HCT116 (cell line): Measurements from ENCODE around the gene SOBP. TPM values are rescaled to one million over a fixed set of nuclear protein-coding genes. Genes with fewer than 3 reads are reported as not detected.

Experiments
- ATAC-seq: fragments of 200-7000 bp; cut with Tn5 transposase; 2 replicates; pipeline ENCODE4 v1.9.1; 2020; ENCODE audit warnings: mild to moderate bottlenecking, moderate library complexity
- BruUV-seq: library from RNA; stranded (reverse); fragments of 400-500 nt; replicated peaks from 2 replicates; lab custom pipeline; 2021; lab: Mats Ljungman, UMichigan
- CTCF ChIA-PET: fragments of 300-600 bp; sonication (Branson Sonifier 250); formaldehyde crosslinking; loops from one replicate; lab custom pipeline; 2021; ENCODE audit warnings: antibody characterized with exemption; lab: Charles Lee
- POLR2A ChIA-PET: fragments of 300-600, 350-600 bp; sonication (Branson Sonifier 250); formaldehyde crosslinking; loops from one replicate; lab custom pipeline; 2021; ENCODE audit warnings: antibody characterized with exemption; lab: Charles Lee
- RAD21 ChIA-PET, 2 experiments: fragments of 300-600 bp; sonication (Branson Sonifier 250); formaldehyde crosslinking; loops; one replicate each; lab custom pipeline; 2023; ENCODE audit warnings: low total read pairs in 2 of 2; ENCODE audit not compliant: uncharacterized antibody in 2 of 2, unreplicated experiment in 2 of 2, low non-redundant PET in 1 of 2; lab: Charles Lee
- DNase-seq: peaks from one replicate; pipeline ENCODE4 v3.0.0-alpha.2; 2010; ENCODE audit warnings: low read depth, low spot score
- H2AFZ ChIP-seq: fragments of 200-600 bp; shearing (Covaris generic), sonication (generic); 2 replicates; pipeline ENCODE4 v1.6.1; 2017; ENCODE audit warnings: low read depth, mixed run types, mixed read lengths, antibody characterized with exemption, low read length; ENCODE audit not compliant: poor library complexity, severe bottlenecking
- H3K27ac ChIP-seq: 2 replicates; pipeline ENCODE4 v1.5.1; 2012; ENCODE audit warnings: low read depth, low read length
- H3K27me3 ChIP-seq: fragments of 200-600 bp; sonication (generic); 2 replicates; pipeline ENCODE4 v1.6.1; 2016; ENCODE audit warnings: mixed run types, low read length, mixed read lengths; ENCODE audit not compliant: insufficient read depth
- H3K36me3 ChIP-seq, 2 experiments: fragments of 200-500 bp in 1 of 2; fragments of 200-600 bp in 1 of 2; sonication (Bioruptor generic) in 1 of 2; sonication (generic) in 1 of 2; 2 replicates each; pipeline versions ENCODE4 v1.5.1 to v1.6.1; 2014 to 2016; ENCODE audit warnings: low read length in 2 of 2, inconsistent platforms in 1 of 2, mixed read lengths in 1 of 2, mixed run types in 1 of 2; ENCODE audit not compliant: insufficient read depth in 2 of 2, control insufficient read depth in 1 of 2
- H3K4me1 ChIP-seq, 2 experiments: fragments of 200-600 bp in 1 of 2; sonication (generic) in 1 of 2; 2 replicates each; pipeline versions ENCODE4 v1.5.1 to v1.6.1; 2012 to 2017; ENCODE audit warnings: low read length in 2 of 2, inconsistent platforms in 1 of 2, mild to moderate bottlenecking in 1 of 2, mixed read lengths in 1 of 2, mixed run types in 1 of 2, moderate library complexity in 1 of 2; ENCODE audit not compliant: insufficient read depth in 2 of 2, control insufficient read depth in 1 of 2
- H3K4me2 ChIP-seq: fragments of 200-600 bp; sonication (generic); 2 replicates; pipeline ENCODE4 v1.6.1; 2017; ENCODE audit warnings: mixed run types, low read length, mixed read lengths
- H3K4me3 ChIP-seq, 2 experiments: fragments of 200-600 bp in 1 of 2; sonication (generic) in 1 of 2; replicated peaks in 1 of 2; 2 replicates each; pipeline ENCODE4 v1.5.1; 2011 to 2016; ENCODE audit warnings: low read length in 2 of 2, control low read depth in 1 of 2, low read depth in 1 of 2, mild to moderate bottlenecking in 1 of 2, mixed read lengths in 1 of 2, mixed run types in 1 of 2
- H3K79me2 ChIP-seq: fragments of 200-600 bp; sonication (generic); 2 replicates; pipeline ENCODE4 v1.6.1; 2017; ENCODE audit warnings: mild to moderate bottlenecking, mixed run types, low read length, moderate library complexity, mixed read lengths; ENCODE audit not compliant: insufficient read depth
- H3K9ac ChIP-seq: fragments of 200-600 bp; sonication (generic); 2 replicates; pipeline ENCODE4 v1.6.1; 2016; ENCODE audit warnings: low read length, mixed read lengths
- H3K9me2 ChIP-seq: fragments of 200-600 bp; sonication (generic), shearing (Covaris generic); 2 replicates; pipeline ENCODE4 v1.6.1; 2017; ENCODE audit warnings: mixed run types, mild to moderate bottlenecking, moderate library complexity; ENCODE audit not compliant: insufficient read depth
- H3K9me3 ChIP-seq, 2 experiments: fragments of 200-500 bp in 1 of 2; fragments of 200-600 bp in 1 of 2; sonication (Bioruptor generic) in 1 of 2; sonication (generic) in 1 of 2; 2 replicates each; pipeline ENCODE4 v1.6.1; 2014 to 2017; ENCODE audit warnings: low read length in 2 of 2, mixed read lengths in 2 of 2, inconsistent platforms in 1 of 2, low read depth in 1 of 2, mild to moderate bottlenecking in 1 of 2, mixed run types in 1 of 2, moderate library complexity in 1 of 2; ENCODE audit not compliant: control insufficient read depth in 1 of 2, insufficient read depth in 1 of 2
- H4K20me1 ChIP-seq: fragments of 200-600 bp; sonication (generic), shearing (Covaris generic); 2 replicates; pipeline ENCODE4 v1.6.1; 2017; ENCODE audit warnings: mixed run types, mild to moderate bottlenecking, moderate library complexity; ENCODE audit not compliant: insufficient read depth
- ATF3 ChIP-seq: IDR thresholded peaks from 2 replicates; pipeline ENCODE4 v1.6.1; 2012
- CBX3 ChIP-seq: IDR thresholded peaks from 2 replicates; pipeline ENCODE4 v1.6.1; 2012; ENCODE audit warnings: low read depth
- CTCF ChIP-seq, 3 experiments: fragments of 200-600 bp in 1 of 3; sonication (generic) in 1 of 3; IDR thresholded peaks in 2 of 3; conservative IDR thresholded peaks in 1 of 3; 2 replicates each; pipeline ENCODE4 v1.5.1; 2012 to 2017; ENCODE audit warnings: low read depth in 2 of 3, low read length in 2 of 3, antibody characterized with exemption in 1 of 3, borderline replicate concordance in 1 of 3, control low read depth in 1 of 3, mild to moderate bottlenecking in 1 of 3, mixed read lengths in 1 of 3, mixed run types in 1 of 3, moderate library complexity in 1 of 3; ENCODE audit not compliant: insufficient read depth in 1 of 3
- EGR1 ChIP-seq: IDR thresholded peaks from 2 replicates; pipeline ENCODE4 v1.6.1; 2012; ENCODE audit warnings: low read depth
- ELF1 ChIP-seq: IDR thresholded peaks from 2 replicates; pipeline ENCODE4 v1.6.1; 2012; ENCODE audit warnings: low read depth, borderline replicate concordance
- EZH2 ChIP-seq: fragments of 200-600 bp; sonication (generic); IDR thresholded peaks from 2 replicates; pipeline ENCODE4 v1.6.1; 2017; ENCODE audit warnings: antibody characterized with exemption, mixed run types
- EZH2phosphoT487 ChIP-seq: fragments of 200-600 bp; IDR thresholded peaks from 2 replicates; pipeline ENCODE4 v1.6.1; 2018; ENCODE audit warnings: antibody characterized with exemption, borderline replicate concordance
- FOSL1 ChIP-seq: IDR thresholded peaks from 2 replicates; pipeline ENCODE4 v1.6.1; 2012; ENCODE audit warnings: low read depth
- JUND ChIP-seq: IDR thresholded peaks from 2 replicates; pipeline ENCODE4 v1.6.1; 2012
- MAX ChIP-seq: IDR thresholded peaks from 2 replicates; pipeline ENCODE4 v1.6.1; 2012
- POLR2A ChIP-seq: IDR thresholded peaks from 2 replicates; pipeline ENCODE4 v1.7.0; 2011; ENCODE audit warnings: borderline replicate concordance; ENCODE audit not compliant: insufficient read depth, insufficient read length; ENCODE audit errors: extremely low read depth
- RAD21 ChIP-seq: IDR thresholded peaks from 2 replicates; pipeline ENCODE4 v1.6.1; 2012; ENCODE audit warnings: low read depth, mild to moderate bottlenecking
- REST ChIP-seq: IDR thresholded peaks from 2 replicates; pipeline ENCODE4 v1.6.1; 2012; ENCODE audit warnings: low read depth
- SIN3A ChIP-seq: IDR thresholded peaks from 2 replicates; pipeline ENCODE4 v1.6.1; 2012; ENCODE audit warnings: low read depth
- SRF ChIP-seq: IDR thresholded peaks from 2 replicates; pipeline ENCODE4 v1.6.1; 2012; ENCODE audit warnings: low read depth
- TCF7L2 ChIP-seq: IDR thresholded peaks from 2 replicates; pipeline ENCODE4 v1.7.0; 2011; ENCODE audit warnings: borderline replicate concordance, inconsistent platforms; ENCODE audit not compliant: insufficient read depth, insufficient read length; ENCODE audit errors: extremely low read depth
- YY1 ChIP-seq: IDR thresholded peaks from 2 replicates; pipeline ENCODE4 v1.6.1; 2011; ENCODE audit warnings: low read length, low read depth, moderate library complexity, mild to moderate bottlenecking; ENCODE audit not compliant: insufficient replicate concordance; ENCODE audit errors: extremely low read depth
- ZBTB33 ChIP-seq: IDR thresholded peaks from 2 replicates; pipeline ENCODE4 v1.6.1; 2011; ENCODE audit warnings: mild to moderate bottlenecking, low read length, moderate library complexity; ENCODE audit not compliant: insufficient replicate concordance; ENCODE audit errors: extremely low read depth
- ZFX ChIP-seq: fragments of 450-650 bp; IDR thresholded peaks from 2 replicates; pipeline ENCODE4 v1.6.1; 2017
- ZNF274 ChIP-seq: fragments of 200-500 bp; sonication (Bioruptor generic); IDR thresholded peaks from 2 replicates; pipeline ENCODE4 v1.6.1; 2014; ENCODE audit warnings: mild to moderate bottlenecking, low read depth, low read length, inconsistent platforms
- intact Hi-C: fragments of 100-400 bp; cut with micrococcal nuclease; formaldehyde crosslinking; loops from 2 replicates; pipeline ENCODE4 v1.10.0; 2022
- total RNA-seq: library from RNA; stranded (reverse); gene quantifications from one replicate; pipeline ENCODE4 v1.2.1, GENCODE V29; 2021; ENCODE audit not compliant: unreplicated experiment

The SOBP gene
- total RNA-seq, 1 experiment from 2014 or later, result 2.6 TPM

- RAD21 ChIA-PET, result no interaction called here
- ATAC-seq (no peak), DNase-seq (no peak)
- Histone ChIP-seq H3K9ac (peak overlapping the region; percentile 48; the same call in 1 of the 2 replicates), H2AFZ (peak overlapping the region; percentile 5), H3K27ac (no peak overlapping the region), H3K4me3 (peak overlapping the region; percentile 75 to 79), H3K27me3 (no peaks in the 10 kb centered on the region), H3K4me2 (peak overlapping the region; percentile 89), H3K4me1 (peaks cover 14 to 26% of the 10 kb centered on the region in 2 experiments), H3K9me3 (no peaks in the 10 kb centered on the region), H3K9me2 (no peaks in the 10 kb centered on the region), H3K36me3 (no peaks in the 10 kb centered on the region), H4K20me1 (no peaks in the 10 kb centered on the region), H3K79me2 (no peaks in the 10 kb centered on the region)
- POLR2A ChIA-PET, result no interaction called here
- BruUV-seq, result no TSS peak
- intact Hi-C loops, result no loop called here
- CTCF ChIA-PET, result interaction anchor here (1.0 to 1.2 kb wide), 2 partner anchors 141 to 170 kb away, joined by 3 read pairs; no protein-coding TSS in a partner anchor
- TF ChIP-seq TCF7L2 (no peak), EGR1 (no peak), MAX (no peak), ZFX (no peak), SIN3A (no peak), ELF1 (no peak), REST (no peak), FOSL1 (no peak), POLR2A (no peak), EZH2phosphoT487 (no peak), CTCF (IDR thresholded peaks at IDR 0.05 in 2 of 3, conservative IDR thresholded peaks at IDR 0.05 in 1 of 3; ENCODE audit: borderline replicate concordance in 1 of 3, insufficient read depth in 1 of 3, low read depth in 2 of 3, low read length in 2 of 3) (no peak), CBX3 (no peak), ATF3 (no peak), EZH2 (no peak), ZBTB33 (no peak), SRF (no peak), YY1 (no peak), JUND (no peak), RAD21 (no peak), ZNF274 (no peak)
These were observed 1.6 kb upstream of the SOBP start for GRCh38 chr6:107488174-107488874.
